ENCODE results near the gene CIDEC.

CIDEC gene

GRCh38 chr3:9825451-9826040, 54.5 kb downstream of the CIDEC start:
- no peak for TF ChIP-seq CTCF (conservative IDR thresholded peaks at IDR 0.05; ENCODE audit: low read depth, low read length)
- no peak for DNase-seq (ENCODE audit: low read depth)
- H3K4me3 ChIP-seq (ENCODE audit: low read length), result no peak overlapping the region

GRCh38 chr3:9820946-9821345, 59.1 kb downstream of the CIDEC start:
- TF ChIP-seq CTCF (conservative IDR thresholded peaks at IDR 0.05; ENCODE audit: low read depth, low read length), result peak; percentile 52

GRCh38 chr3:9820543-9820942, 59.5 kb downstream of the CIDEC start:
- DNase-seq (ENCODE audit: low read depth), result no peak
- no peak for TF ChIP-seq CTCF (conservative IDR thresholded peaks at IDR 0.05; ENCODE audit: low read depth, low read length)
- no peak overlapping the region for H3K4me3 ChIP-seq (ENCODE audit: low read length)

More at GRCh38 chr3:9820946-9821345, 59.1 kb downstream of the CIDEC start:
- no peak for DNase-seq (ENCODE audit: low read depth)
- no peak overlapping the region for H3K4me3 ChIP-seq (ENCODE audit: low read length)

- no peak for DNase-seq (ENCODE audit: low read depth)
- H3K4me3 ChIP-seq (ENCODE audit: low read length), result no peak overlapping the region
- TF ChIP-seq CTCF (conservative IDR thresholded peaks at IDR 0.05; ENCODE audit: low read depth, low read length), result no peak
Measured at GRCh38 chr3:9818666-9819335, 61.3 kb downstream of the CIDEC start.

GRCh38 chr3:9817436-9817835, 62.6 kb downstream of the CIDEC start:
- no peak for TF ChIP-seq CTCF (conservative IDR thresholded peaks at IDR 0.05; ENCODE audit: low read depth, low read length)
- no peak overlapping the region for H3K4me3 ChIP-seq (ENCODE audit: low read length)
- no peak for DNase-seq (ENCODE audit: low read depth)

Data from retinal pigment epithelial cell (primary cell).